MCF 10A (cell line): Measurements from ENCODE around the gene PHC3. TPM values are rescaled to one million over a fixed set of nuclear protein-coding genes. Genes with fewer than 3 reads are reported as not detected.

ENCODE experiments used
- BruUV-seq: library from RNA; stranded (reverse); fragments of 400-500 nt; replicated peaks from 2 replicates; lab custom pipeline; 2021; lab: Mats Ljungman, UMichigan
- CTCF ChIA-PET: fragments of 300-600 bp; sonication (Branson Sonifier 250); formaldehyde crosslinking; extraction: SDS; loops from one replicate; lab custom pipeline; 2021; ENCODE audit warnings: antibody characterized with exemption, inconsistent platforms; lab: Yijun Ruan, JAX
- POLR2A ChIA-PET: fragments of 300-600, 350-650 bp; sonication (Branson Sonifier 250); formaldehyde crosslinking; extraction: SDS; loops from one replicate; lab custom pipeline; 2020; ENCODE audit warnings: antibody characterized with exemption, inconsistent platforms; lab: Yijun Ruan, JAX
- DNase-seq: peaks from one replicate; pipeline ENCODE4 v3.0.0-alpha.2; 2018; ENCODE audit not compliant: unreplicated experiment
- H3K27ac Mint-ChIP-seq: one replicate; pipeline ENCODE4 v1.8.0; 2022; ENCODE audit warnings: mild to moderate bottlenecking, low read depth, mixed read lengths; ENCODE audit not compliant: unreplicated experiment
- H3K27me3 Mint-ChIP-seq: one replicate; pipeline ENCODE4 v1.8.0; 2022; ENCODE audit warnings: mixed read lengths; ENCODE audit not compliant: insufficient read depth, unreplicated experiment
- H3K36me3 Mint-ChIP-seq: one replicate; pipeline ENCODE4 v1.8.0; 2022; ENCODE audit warnings: mild to moderate bottlenecking, moderate library complexity, mixed read lengths; ENCODE audit not compliant: insufficient read depth, unreplicated experiment
- H3K4me1 Mint-ChIP-seq: one replicate; pipeline ENCODE4 v1.8.0; 2022; ENCODE audit warnings: mixed read lengths; ENCODE audit not compliant: insufficient read depth, unreplicated experiment
- H3K4me3 Mint-ChIP-seq: one replicate; pipeline ENCODE4 v1.8.0; 2022; ENCODE audit warnings: mild to moderate bottlenecking, moderate library complexity, mixed read lengths; ENCODE audit not compliant: unreplicated experiment
- H3K9me3 Mint-ChIP-seq: one replicate; pipeline ENCODE4 v1.8.0; 2022; ENCODE audit warnings: mixed read lengths; ENCODE audit not compliant: unreplicated experiment
- intact Hi-C: fragments of 100-400 bp; cut with micrococcal nuclease; formaldehyde crosslinking; loops from 2 replicates; pipeline ENCODE4 v1.14.1; 2022
- total RNA-seq: library from RNA; stranded (reverse); gene quantifications from 2 replicates; pipeline ENCODE4 v1.2.3, GENCODE V29; 2022
- TF ChIP-seq, protein P1 (sequence below): fragments of 200-600 bp; IDR thresholded peaks from one replicate; pipeline ENCODE4 v1.8.0; 2022; ENCODE audit warnings: antibody characterized with exemption, mild to moderate bottlenecking; ENCODE audit not compliant: unreplicated experiment

PHC3 gene
- total RNA-seq, 1 experiment from 2014 or later: 54.3 TPM

DNA sequence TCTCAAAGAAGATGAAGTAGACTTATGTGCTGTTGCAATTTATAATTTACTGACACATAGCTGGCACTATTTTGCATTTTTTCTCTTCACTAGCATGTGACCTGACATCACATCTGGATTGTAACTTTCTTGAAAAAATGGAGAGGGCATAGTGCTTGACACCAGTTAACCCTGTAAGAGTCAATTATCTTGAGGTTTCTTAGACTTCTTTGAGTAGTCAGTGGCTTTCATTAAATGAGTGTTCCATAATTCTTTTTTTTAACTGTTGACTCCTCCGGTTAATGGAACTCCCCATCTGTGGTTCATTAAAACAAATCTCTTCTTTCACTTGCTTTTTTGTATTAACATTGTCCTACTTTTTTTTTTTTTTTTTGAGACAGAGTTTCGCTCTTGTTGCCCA, 23.8 kb upstream of the PHC3 start:
- TF ChIP-seq, protein P1, sequence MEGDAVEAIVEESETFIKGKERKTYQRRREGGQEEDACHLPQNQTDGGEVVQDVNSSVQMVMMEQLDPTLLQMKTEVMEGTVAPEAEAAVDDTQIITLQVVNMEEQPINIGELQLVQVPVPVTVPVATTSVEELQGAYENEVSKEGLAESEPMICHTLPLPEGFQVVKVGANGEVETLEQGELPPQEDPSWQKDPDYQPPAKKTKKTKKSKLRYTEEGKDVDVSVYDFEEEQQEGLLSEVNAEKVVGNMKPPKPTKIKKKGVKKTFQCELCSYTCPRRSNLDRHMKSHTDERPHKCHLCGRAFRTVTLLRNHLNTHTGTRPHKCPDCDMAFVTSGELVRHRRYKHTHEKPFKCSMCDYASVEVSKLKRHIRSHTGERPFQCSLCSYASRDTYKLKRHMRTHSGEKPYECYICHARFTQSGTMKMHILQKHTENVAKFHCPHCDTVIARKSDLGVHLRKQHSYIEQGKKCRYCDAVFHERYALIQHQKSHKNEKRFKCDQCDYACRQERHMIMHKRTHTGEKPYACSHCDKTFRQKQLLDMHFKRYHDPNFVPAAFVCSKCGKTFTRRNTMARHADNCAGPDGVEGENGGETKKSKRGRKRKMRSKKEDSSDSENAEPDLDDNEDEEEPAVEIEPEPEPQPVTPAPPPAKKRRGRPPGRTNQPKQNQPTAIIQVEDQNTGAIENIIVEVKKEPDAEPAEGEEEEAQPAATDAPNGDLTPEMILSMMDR: no peak
- Mint-ChIP-seq H3K9me3 (no peaks in the 10 kb centered on the region), H3K27ac (no peak overlapping the region)

DNA sequence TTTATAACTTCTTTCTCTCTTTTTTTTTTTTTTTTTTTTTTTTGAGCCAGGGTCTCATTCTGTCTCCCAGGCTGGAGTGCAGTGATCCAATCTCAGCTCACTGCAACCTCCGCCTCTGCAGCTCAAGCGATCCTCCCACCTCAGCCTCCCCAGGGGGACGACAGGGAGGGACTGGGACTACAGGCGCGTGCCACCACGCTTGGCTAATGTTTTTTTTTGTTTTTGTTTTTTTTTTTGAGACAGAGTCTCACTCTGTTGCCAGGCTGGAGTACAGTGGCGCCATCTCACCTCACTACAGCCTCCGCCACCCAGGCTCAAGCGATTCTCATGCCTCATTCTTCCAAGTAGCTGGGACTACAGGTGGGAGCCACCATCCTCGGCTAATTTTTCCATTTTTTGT, 23.0 kb upstream of the PHC3 start:
- H3K4me3 Mint-ChIP-seq: no peak overlapping the region

More for the DNA sequence above, 23.8 kb upstream of the PHC3 start:
- Mint-ChIP-seq H3K36me3 (no peaks in the 10 kb centered on the region), H3K4me1 (no peaks in the 10 kb centered on the region), H3K27me3 (no peaks in the 10 kb centered on the region), H3K4me3 (no peak overlapping the region)
- intact Hi-C loops: no loop called here
- no peak for DNase-seq
- ChIA-PET CTCF (interaction anchor here (0.6 kb wide), 1 partner anchor 609 kb away, joined by 3 read pairs; no protein-coding TSS in a partner anchor), POLR2A (no interaction called here)
- BruUV-seq: no TSS peak

DNA sequence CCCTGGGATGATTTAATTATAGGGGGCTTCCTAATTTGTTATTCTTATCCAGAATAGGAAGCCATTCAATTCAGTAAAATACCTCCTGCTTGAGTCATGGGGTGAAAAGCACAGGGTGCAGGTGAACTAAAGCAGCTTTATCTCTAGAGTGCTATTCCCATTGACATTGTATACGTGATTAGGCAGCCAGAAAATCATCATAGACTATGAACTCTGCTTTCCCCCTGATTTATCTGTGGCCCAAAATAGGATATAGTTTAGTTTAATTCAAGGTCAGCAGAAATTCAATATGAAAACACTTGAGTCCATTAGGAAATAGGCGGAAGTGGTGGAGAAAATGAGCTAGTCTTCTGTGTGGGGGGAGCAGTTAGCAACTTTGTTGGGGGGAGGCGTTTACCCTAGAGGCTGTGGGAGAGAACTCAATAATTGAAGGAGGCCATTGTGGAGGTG, 22.5 kb upstream of the PHC3 start:
- BruUV-seq: no TSS peak
- TF ChIP-seq, protein P1: no peak

More for the DNA sequence above, 23.0 kb upstream of the PHC3 start:
- no peaks in the 10 kb centered on the region for H3K4me1 Mint-ChIP-seq
- H3K27ac Mint-ChIP-seq: no peak overlapping the region
- ChIA-PET CTCF (no interaction called here), POLR2A (interaction anchor here (1.4 kb wide), 1 partner anchor 23 kb away, joined by 3 read pairs; the partner anchor contains the start of gene PHC3)
- H3K27me3 Mint-ChIP-seq: no peaks in the 10 kb centered on the region
- intact Hi-C loops: no loop called here
- no peak for DNase-seq
- TF ChIP-seq, protein P1: no peak
- BruUV-seq: no TSS peak
- H3K36me3 Mint-ChIP-seq: no peaks in the 10 kb centered on the region
- no peaks in the 10 kb centered on the region for H3K9me3 Mint-ChIP-seq

DNA sequence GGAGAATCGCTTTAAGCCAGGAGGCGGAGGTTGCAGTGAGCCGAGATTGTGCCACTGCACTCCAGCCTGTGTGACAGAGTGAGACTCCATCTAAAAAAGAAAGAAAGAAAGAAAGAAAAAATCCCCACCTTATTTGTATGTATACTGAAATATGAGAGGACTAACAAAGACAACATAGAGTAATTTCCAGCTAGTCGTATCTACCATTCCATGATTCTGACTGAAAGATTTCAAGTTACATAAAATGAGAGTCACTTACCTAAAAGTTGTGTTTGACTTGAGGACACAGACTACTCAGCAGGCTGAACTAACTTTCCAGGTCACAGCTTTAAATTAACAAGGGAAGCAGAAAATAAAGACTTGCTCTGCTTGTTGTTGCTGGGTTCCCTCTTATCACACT, 21.9 kb upstream of the PHC3 start:
- Mint-ChIP-seq H3K36me3 (no peaks in the 10 kb centered on the region), H3K9me3 (no peaks in the 10 kb centered on the region), H3K27ac (no peak overlapping the region), H3K27me3 (no peaks in the 10 kb centered on the region), H3K4me1 (no peaks in the 10 kb centered on the region), H3K4me3 (no peak overlapping the region)
- intact Hi-C loops: no loop called here
- no TSS peak for BruUV-seq
- ChIA-PET CTCF (interaction anchor here (0.5 kb wide), 1 partner anchor 161 kb away, joined by 3 read pairs; no protein-coding TSS in a partner anchor), POLR2A (interaction anchor here (0.7 to 1.4 kb wide), 4 partner anchors 18 to 262 kb away, joined by 3 to 6 read pairs (median 3); partner anchors contain the start of genes PHC3 and PRKCI)
- TF ChIP-seq, protein P1: no peak
- DNase-seq: no peak

More for the DNA sequence above, 22.5 kb upstream of the PHC3 start:
- DNase-seq: no peak
- H3K36me3 Mint-ChIP-seq: no peaks in the 10 kb centered on the region
- H3K27ac Mint-ChIP-seq: no peak overlapping the region
- no peaks in the 10 kb centered on the region for H3K27me3 Mint-ChIP-seq
- no peak overlapping the region for H3K4me3 Mint-ChIP-seq
- no peaks in the 10 kb centered on the region for H3K9me3 Mint-ChIP-seq
- ChIA-PET POLR2A (interaction anchor here (1.0 to 1.4 kb wide), 3 partner anchors 18 to 67 kb away, joined by 3 to 6 read pairs (median 3); partner anchors contain the start of genes PHC3 and PRKCI), CTCF (interaction anchor here (0.5 kb wide), 1 partner anchor 160 kb away, joined by 3 read pairs; no protein-coding TSS in a partner anchor)
- intact Hi-C loops: no loop called here
- H3K4me1 Mint-ChIP-seq: no peaks in the 10 kb centered on the region
